HepG2 (cell line): ENCODE results near the gene ROMO1. TPM values are rescaled to one million over a fixed set of nuclear protein-coding genes. Genes with fewer than 3 reads are reported as not detected.

Source experiments
- AHDC1 ChIP-seq: sonication (generic); formaldehyde crosslinking; IDR thresholded peaks from 2 replicates; pipeline ENCODE4 v1.5.1; 2020; ENCODE audit warnings: mild to moderate bottlenecking, missing genetic modification reagents, borderline replicate concordance
- CBX1 ChIP-seq: IDR thresholded peaks from one replicate; pipeline ENCODE4 v1.6.1; 2016; ENCODE audit warnings: antibody characterized with exemption, low read depth
- E2F1 ChIP-seq: sonication (generic); formaldehyde crosslinking; IDR thresholded peaks from 2 replicates; pipeline ENCODE4 v1.5.0; 2020; ENCODE audit warnings: missing genetic modification reagents
- MED8 ChIP-seq: sonication (generic); formaldehyde crosslinking; IDR thresholded peaks from 2 replicates; pipeline ENCODE4 v1.8.1; 2023; ENCODE audit warnings: mild to moderate bottlenecking, missing genetic modification reagents; ENCODE audit not compliant: insufficient replicate concordance
- MTA1 ChIP-seq: sonication (generic); formaldehyde crosslinking; IDR thresholded peaks from 2 replicates; pipeline ENCODE4 v1.4.0; 2020; ENCODE audit warnings: missing genetic modification reagents, mild to moderate bottlenecking, borderline replicate concordance
- MYNN ChIP-seq: sonication (generic); formaldehyde crosslinking; IDR thresholded peaks from 2 replicates; pipeline ENCODE4 v1.4.0; 2020; ENCODE audit warnings: mild to moderate bottlenecking, low read depth, missing genetic modification reagents
- NCOA2 ChIP-seq: sonication (generic); formaldehyde crosslinking; IDR thresholded peaks from 2 replicates; pipeline ENCODE4 v1.8.0; 2022; ENCODE audit warnings: inconsistent platforms
- NFE2 ChIP-seq: sonication (generic); formaldehyde crosslinking; IDR thresholded peaks from 2 replicates; pipeline ENCODE4 v1.4.0; 2020; ENCODE audit warnings: missing genetic modification reagents
- NKX3-1 ChIP-seq: sonication (generic); formaldehyde crosslinking; IDR thresholded peaks from 2 replicates; pipeline ENCODE4 v1.5.0; 2020; ENCODE audit warnings: missing genetic modification reagents
- PRPF4 ChIP-seq: fragments of 200-400 bp; formaldehyde crosslinking; IDR thresholded peaks from 2 replicates; pipeline ENCODE4 v1.6.1; 2016; ENCODE audit warnings: low read length, low read depth; ENCODE audit not compliant: poor library complexity, severe bottlenecking
- RFX3 ChIP-seq: IDR thresholded peaks from 2 replicates; pipeline ENCODE4 v1.6.1; 2016; ENCODE audit warnings: missing biosample characterization, missing genetic modification reagents
- THYN1 ChIP-seq: sonication (generic); formaldehyde crosslinking; IDR thresholded peaks from 2 replicates; pipeline ENCODE4 v1.8.1; 2023; ENCODE audit warnings: low read depth, mild to moderate bottlenecking, moderate library complexity, missing genetic modification reagents, borderline replicate concordance
- ZBTB33 ChIP-seq: sonication (generic); formaldehyde crosslinking; IDR thresholded peaks from 2 replicates; pipeline ENCODE4 v1.4.0; 2020; ENCODE audit warnings: missing genetic modification reagents
- ZNF20 ChIP-seq: sonication (generic); formaldehyde crosslinking; IDR thresholded peaks from 2 replicates; pipeline ENCODE4 v1.4.0; 2020; ENCODE audit warnings: mild to moderate bottlenecking, moderate library complexity, missing genetic modification reagents
- ZNF326 ChIP-seq: sonication (generic); formaldehyde crosslinking; IDR thresholded peaks from 2 replicates; pipeline ENCODE4 v1.4.0; 2020; ENCODE audit warnings: missing genetic modification reagents, borderline replicate concordance
- ZNF34 ChIP-seq: sonication (generic); formaldehyde crosslinking; IDR thresholded peaks from 2 replicates; pipeline ENCODE4 v1.4.0; 2020; ENCODE audit warnings: mild to moderate bottlenecking, missing genetic modification reagents, borderline replicate concordance
- ZNF496 ChIP-seq: sonication (generic); formaldehyde crosslinking; IDR thresholded peaks from 2 replicates; pipeline ENCODE4 v1.8.1; 2023; ENCODE audit warnings: mild to moderate bottlenecking, moderate library complexity, missing genetic modification reagents; ENCODE audit not compliant: insufficient replicate concordance
- ZNF619 ChIP-seq: sonication (generic); formaldehyde crosslinking; IDR thresholded peaks from 2 replicates; pipeline ENCODE4 v1.4.0; 2020; ENCODE audit warnings: mild to moderate bottlenecking, missing genetic modification reagents
- ZNF710 ChIP-seq: sonication (generic); formaldehyde crosslinking; IDR thresholded peaks from 2 replicates; pipeline ENCODE4 v1.5.0; 2020; ENCODE audit warnings: mild to moderate bottlenecking, missing genetic modification reagents, borderline replicate concordance
- ZNF777 ChIP-seq: sonication (generic); formaldehyde crosslinking; IDR thresholded peaks from 2 replicates; pipeline ENCODE4 v1.4.0; 2020; ENCODE audit warnings: missing genetic modification reagents
- polyA plus RNA-seq, 8 experiments: library from polyadenylated mRNA; depleted of rRNA in 3 of 8; stranded (reverse) in 7 of 8; unstranded in 1 of 8; fragments of >200 nt; fragmentation: Illumina TruSeq in 4 of 8; extraction: Trizol in 4 of 8; gene quantifications; 2 replicates each; pipeline versions ENCODE4 v1.2.1 to v1.2.3, GENCODE V29; 2011 to 2016; ENCODE audit warnings: low read depth in 4 of 8, missing spikeins in 1 of 8, mixed read lengths in 1 of 8; ENCODE audit not compliant: insufficient read depth in 1 of 8
- total RNA-seq, 5 experiments: library from RNA; depleted of rRNA; stranded (reverse); fragments of >200 nt; fragmentation: Illumina TruSeq; extraction: Trizol; gene quantifications; 2 replicates each; pipeline ENCODE4 v1.2.3, GENCODE V29; 2016; ENCODE audit warnings: low read depth in 1 of 5

The ROMO1 gene
- total and polyA plus RNA-seq, 2 of the 13 experiments (the other 11 are each of a cell fraction or from before 2014, with no cell fraction given), result 636 to 755 TPM

- TF ChIP-seq ZNF20 (CRISPR knock-in tag) (no peak), NFE2 (no peak), MED8 (no peak), ZNF496 (CRISPR knock-in tag) (no peak), ZNF34 (0 out of 2 replicates have a peak, but pooled peaks have one; percentile 36), ZNF777 (CRISPR knock-in tag) (no peak), THYN1 (0 out of 2 replicates have a peak, but pooled peaks have one; percentile 60), ZNF619 (CRISPR knock-in tag) (no peak), PRPF4 (no peak), ZBTB33 (CRISPR knock-in tag) (no peak), RFX3 (CRISPR knock-in tag) (no peak), MTA1 (CRISPR knock-in tag) (no peak), CBX1 (no peak), NCOA2 (CRISPR knock-in tag) (no peak), NKX3-1 (CRISPR knock-in tag) (no peak), ZNF710 (CRISPR knock-in tag) (no peak), MYNN (CRISPR knock-in tag) (no peak), ZNF326 (no peak), AHDC1 (CRISPR knock-in tag) (no peak), E2F1 (CRISPR knock-in tag) (no peak)
Observed at GRCh38 chr20:35709259-35709658, 10.1 kb downstream of the ROMO1 start (continued).
